HCT116 (cell line): ENCODE data around the gene TARS3. TPM values are rescaled to one million over a fixed set of nuclear protein-coding genes. Genes with fewer than 3 reads are reported as not detected.
A peak's percentile ranks its signal among the peaks of the same experiment; 100 is the strongest.

Experiments
- ATAC-seq: fragments of 200-7000 bp; cut with Tn5 transposase; 2 replicates; pipeline ENCODE4 v1.9.1; 2020; ENCODE audit warnings: mild to moderate bottlenecking, moderate library complexity
- BruUV-seq: library from RNA; stranded (reverse); fragments of 400-500 nt; replicated peaks from 2 replicates; lab custom pipeline; 2021; lab: Mats Ljungman, UMichigan
- CTCF ChIA-PET: fragments of 300-600 bp; sonication (Branson Sonifier 250); formaldehyde crosslinking; loops from one replicate; lab custom pipeline; 2021; ENCODE audit warnings: antibody characterized with exemption; lab: Charles Lee
- POLR2A ChIA-PET: fragments of 300-600, 350-600 bp; sonication (Branson Sonifier 250); formaldehyde crosslinking; loops from one replicate; lab custom pipeline; 2021; ENCODE audit warnings: antibody characterized with exemption; lab: Charles Lee
- RAD21 ChIA-PET, 2 experiments: fragments of 300-600 bp; sonication (Branson Sonifier 250); formaldehyde crosslinking; loops; one replicate each; lab custom pipeline; 2023; ENCODE audit warnings: low total read pairs in 2 of 2; ENCODE audit not compliant: uncharacterized antibody in 2 of 2, unreplicated experiment in 2 of 2, low non-redundant PET in 1 of 2; lab: Charles Lee
- DNase-seq: peaks from one replicate; pipeline ENCODE4 v3.0.0-alpha.2; 2010; ENCODE audit warnings: low read depth, low spot score
- H2AFZ ChIP-seq: fragments of 200-600 bp; shearing (Covaris generic), sonication (generic); 2 replicates; pipeline ENCODE4 v1.6.1; 2017; ENCODE audit warnings: low read depth, mixed run types, mixed read lengths, antibody characterized with exemption, low read length; ENCODE audit not compliant: poor library complexity, severe bottlenecking
- H3K27ac ChIP-seq: 2 replicates; pipeline ENCODE4 v1.5.1; 2012; ENCODE audit warnings: low read depth, low read length
- H3K27me3 ChIP-seq: fragments of 200-600 bp; sonication (generic); 2 replicates; pipeline ENCODE4 v1.6.1; 2016; ENCODE audit warnings: mixed run types, low read length, mixed read lengths; ENCODE audit not compliant: insufficient read depth
- H3K36me3 ChIP-seq, 2 experiments: fragments of 200-500 bp in 1 of 2; fragments of 200-600 bp in 1 of 2; sonication (Bioruptor generic) in 1 of 2; sonication (generic) in 1 of 2; 2 replicates each; pipeline versions ENCODE4 v1.5.1 to v1.6.1; 2014 to 2016; ENCODE audit warnings: low read length in 2 of 2, inconsistent platforms in 1 of 2, mixed read lengths in 1 of 2, mixed run types in 1 of 2; ENCODE audit not compliant: insufficient read depth in 2 of 2, control insufficient read depth in 1 of 2
- H3K4me1 ChIP-seq, 2 experiments: fragments of 200-600 bp in 1 of 2; sonication (generic) in 1 of 2; 2 replicates each; pipeline versions ENCODE4 v1.5.1 to v1.6.1; 2012 to 2017; ENCODE audit warnings: low read length in 2 of 2, inconsistent platforms in 1 of 2, mild to moderate bottlenecking in 1 of 2, mixed read lengths in 1 of 2, mixed run types in 1 of 2, moderate library complexity in 1 of 2; ENCODE audit not compliant: insufficient read depth in 2 of 2, control insufficient read depth in 1 of 2
- H3K4me2 ChIP-seq: fragments of 200-600 bp; sonication (generic); 2 replicates; pipeline ENCODE4 v1.6.1; 2017; ENCODE audit warnings: mixed run types, low read length, mixed read lengths
- H3K4me3 ChIP-seq, 2 experiments: fragments of 200-600 bp in 1 of 2; sonication (generic) in 1 of 2; replicated peaks in 1 of 2; 2 replicates each; pipeline ENCODE4 v1.5.1; 2011 to 2016; ENCODE audit warnings: low read length in 2 of 2, control low read depth in 1 of 2, low read depth in 1 of 2, mild to moderate bottlenecking in 1 of 2, mixed read lengths in 1 of 2, mixed run types in 1 of 2
- H3K79me2 ChIP-seq: fragments of 200-600 bp; sonication (generic); 2 replicates; pipeline ENCODE4 v1.6.1; 2017; ENCODE audit warnings: mild to moderate bottlenecking, mixed run types, low read length, moderate library complexity, mixed read lengths; ENCODE audit not compliant: insufficient read depth
- H3K9ac ChIP-seq: fragments of 200-600 bp; sonication (generic); 2 replicates; pipeline ENCODE4 v1.6.1; 2016; ENCODE audit warnings: low read length, mixed read lengths
- H3K9me2 ChIP-seq: fragments of 200-600 bp; sonication (generic), shearing (Covaris generic); 2 replicates; pipeline ENCODE4 v1.6.1; 2017; ENCODE audit warnings: mixed run types, mild to moderate bottlenecking, moderate library complexity; ENCODE audit not compliant: insufficient read depth
- H3K9me3 ChIP-seq, 2 experiments: fragments of 200-500 bp in 1 of 2; fragments of 200-600 bp in 1 of 2; sonication (Bioruptor generic) in 1 of 2; sonication (generic) in 1 of 2; 2 replicates each; pipeline ENCODE4 v1.6.1; 2014 to 2017; ENCODE audit warnings: low read length in 2 of 2, mixed read lengths in 2 of 2, inconsistent platforms in 1 of 2, low read depth in 1 of 2, mild to moderate bottlenecking in 1 of 2, mixed run types in 1 of 2, moderate library complexity in 1 of 2; ENCODE audit not compliant: control insufficient read depth in 1 of 2, insufficient read depth in 1 of 2
- H4K20me1 ChIP-seq: fragments of 200-600 bp; sonication (generic), shearing (Covaris generic); 2 replicates; pipeline ENCODE4 v1.6.1; 2017; ENCODE audit warnings: mixed run types, mild to moderate bottlenecking, moderate library complexity; ENCODE audit not compliant: insufficient read depth
- CBX3 ChIP-seq: IDR thresholded peaks from 2 replicates; pipeline ENCODE4 v1.6.1; 2012; ENCODE audit warnings: low read depth
- JUND ChIP-seq: IDR thresholded peaks from 2 replicates; pipeline ENCODE4 v1.6.1; 2012
- POLR2A ChIP-seq: IDR thresholded peaks from 2 replicates; pipeline ENCODE4 v1.7.0; 2011; ENCODE audit warnings: borderline replicate concordance; ENCODE audit not compliant: insufficient read depth, insufficient read length; ENCODE audit errors: extremely low read depth
- RAD21 ChIP-seq: IDR thresholded peaks from 2 replicates; pipeline ENCODE4 v1.6.1; 2012; ENCODE audit warnings: low read depth, mild to moderate bottlenecking
- ZFX ChIP-seq: fragments of 450-650 bp; IDR thresholded peaks from 2 replicates; pipeline ENCODE4 v1.6.1; 2017
- intact Hi-C: fragments of 100-400 bp; cut with micrococcal nuclease; formaldehyde crosslinking; loops from 2 replicates; pipeline ENCODE4 v1.10.0; 2022
- total RNA-seq: library from RNA; stranded (reverse); gene quantifications from one replicate; pipeline ENCODE4 v1.2.1, GENCODE V29; 2021; ENCODE audit not compliant: unreplicated experiment
- TF ChIP-seq, protein P1 (sequence below), 3 experiments: fragments of 200-600 bp in 1 of 3; sonication (generic) in 1 of 3; IDR thresholded peaks in 2 of 3; conservative IDR thresholded peaks in 1 of 3; 2 replicates each; pipeline ENCODE4 v1.5.1; 2012 to 2017; ENCODE audit warnings: low read depth in 2 of 3, low read length in 2 of 3, antibody characterized with exemption in 1 of 3, borderline replicate concordance in 1 of 3, control low read depth in 1 of 3, mild to moderate bottlenecking in 1 of 3, mixed read lengths in 1 of 3, mixed run types in 1 of 3, moderate library complexity in 1 of 3; ENCODE audit not compliant: insufficient read depth in 1 of 3
- TF ChIP-seq, protein P2 (sequence below): IDR thresholded peaks from 2 replicates; pipeline ENCODE4 v1.6.1; 2012; ENCODE audit warnings: low read depth

TARS3 gene
- total RNA-seq, 1 experiment from 2014 or later: 11.1 TPM

DNA sequence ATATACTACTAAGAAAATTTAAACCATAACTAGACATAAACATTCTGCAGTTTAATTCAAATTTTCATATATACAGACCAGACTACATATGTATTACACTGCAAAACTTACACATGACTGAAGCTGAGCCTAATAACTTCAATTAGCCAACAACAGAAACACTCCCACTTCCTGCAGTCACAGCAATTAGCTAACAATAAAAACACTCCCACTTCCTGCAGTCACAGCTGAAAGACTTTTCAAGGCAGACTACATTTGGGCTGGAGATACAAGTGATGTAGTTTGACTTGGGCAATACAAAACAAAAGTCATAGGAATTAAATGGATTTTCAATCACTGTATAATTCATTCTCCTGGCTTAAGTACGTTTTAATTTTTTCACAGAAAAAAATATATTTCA is 82.4 kb downstream of the TARS3 start (continued):
- TF ChIP-seq, protein P1, sequence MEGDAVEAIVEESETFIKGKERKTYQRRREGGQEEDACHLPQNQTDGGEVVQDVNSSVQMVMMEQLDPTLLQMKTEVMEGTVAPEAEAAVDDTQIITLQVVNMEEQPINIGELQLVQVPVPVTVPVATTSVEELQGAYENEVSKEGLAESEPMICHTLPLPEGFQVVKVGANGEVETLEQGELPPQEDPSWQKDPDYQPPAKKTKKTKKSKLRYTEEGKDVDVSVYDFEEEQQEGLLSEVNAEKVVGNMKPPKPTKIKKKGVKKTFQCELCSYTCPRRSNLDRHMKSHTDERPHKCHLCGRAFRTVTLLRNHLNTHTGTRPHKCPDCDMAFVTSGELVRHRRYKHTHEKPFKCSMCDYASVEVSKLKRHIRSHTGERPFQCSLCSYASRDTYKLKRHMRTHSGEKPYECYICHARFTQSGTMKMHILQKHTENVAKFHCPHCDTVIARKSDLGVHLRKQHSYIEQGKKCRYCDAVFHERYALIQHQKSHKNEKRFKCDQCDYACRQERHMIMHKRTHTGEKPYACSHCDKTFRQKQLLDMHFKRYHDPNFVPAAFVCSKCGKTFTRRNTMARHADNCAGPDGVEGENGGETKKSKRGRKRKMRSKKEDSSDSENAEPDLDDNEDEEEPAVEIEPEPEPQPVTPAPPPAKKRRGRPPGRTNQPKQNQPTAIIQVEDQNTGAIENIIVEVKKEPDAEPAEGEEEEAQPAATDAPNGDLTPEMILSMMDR (IDR thresholded peaks at IDR 0.05 in 2 of 3, conservative IDR thresholded peaks at IDR 0.05 in 1 of 3; ENCODE audit: borderline replicate concordance in 1 of 3, insufficient read depth in 1 of 3, low read depth in 2 of 3, low read length in 2 of 3): no peak
- TF ChIP-seq, protein P2, sequence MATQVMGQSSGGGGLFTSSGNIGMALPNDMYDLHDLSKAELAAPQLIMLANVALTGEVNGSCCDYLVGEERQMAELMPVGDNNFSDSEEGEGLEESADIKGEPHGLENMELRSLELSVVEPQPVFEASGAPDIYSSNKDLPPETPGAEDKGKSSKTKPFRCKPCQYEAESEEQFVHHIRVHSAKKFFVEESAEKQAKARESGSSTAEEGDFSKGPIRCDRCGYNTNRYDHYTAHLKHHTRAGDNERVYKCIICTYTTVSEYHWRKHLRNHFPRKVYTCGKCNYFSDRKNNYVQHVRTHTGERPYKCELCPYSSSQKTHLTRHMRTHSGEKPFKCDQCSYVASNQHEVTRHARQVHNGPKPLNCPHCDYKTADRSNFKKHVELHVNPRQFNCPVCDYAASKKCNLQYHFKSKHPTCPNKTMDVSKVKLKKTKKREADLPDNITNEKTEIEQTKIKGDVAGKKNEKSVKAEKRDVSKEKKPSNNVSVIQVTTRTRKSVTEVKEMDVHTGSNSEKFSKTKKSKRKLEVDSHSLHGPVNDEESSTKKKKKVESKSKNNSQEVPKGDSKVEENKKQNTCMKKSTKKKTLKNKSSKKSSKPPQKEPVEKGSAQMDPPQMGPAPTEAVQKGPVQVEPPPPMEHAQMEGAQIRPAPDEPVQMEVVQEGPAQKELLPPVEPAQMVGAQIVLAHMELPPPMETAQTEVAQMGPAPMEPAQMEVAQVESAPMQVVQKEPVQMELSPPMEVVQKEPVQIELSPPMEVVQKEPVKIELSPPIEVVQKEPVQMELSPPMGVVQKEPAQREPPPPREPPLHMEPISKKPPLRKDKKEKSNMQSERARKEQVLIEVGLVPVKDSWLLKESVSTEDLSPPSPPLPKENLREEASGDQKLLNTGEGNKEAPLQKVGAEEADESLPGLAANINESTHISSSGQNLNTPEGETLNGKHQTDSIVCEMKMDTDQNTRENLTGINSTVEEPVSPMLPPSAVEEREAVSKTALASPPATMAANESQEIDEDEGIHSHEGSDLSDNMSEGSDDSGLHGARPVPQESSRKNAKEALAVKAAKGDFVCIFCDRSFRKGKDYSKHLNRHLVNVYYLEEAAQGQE: no peak
- TF ChIP-seq POLR2A: no peak
- TF ChIP-seq JUND: no peak

DNA sequence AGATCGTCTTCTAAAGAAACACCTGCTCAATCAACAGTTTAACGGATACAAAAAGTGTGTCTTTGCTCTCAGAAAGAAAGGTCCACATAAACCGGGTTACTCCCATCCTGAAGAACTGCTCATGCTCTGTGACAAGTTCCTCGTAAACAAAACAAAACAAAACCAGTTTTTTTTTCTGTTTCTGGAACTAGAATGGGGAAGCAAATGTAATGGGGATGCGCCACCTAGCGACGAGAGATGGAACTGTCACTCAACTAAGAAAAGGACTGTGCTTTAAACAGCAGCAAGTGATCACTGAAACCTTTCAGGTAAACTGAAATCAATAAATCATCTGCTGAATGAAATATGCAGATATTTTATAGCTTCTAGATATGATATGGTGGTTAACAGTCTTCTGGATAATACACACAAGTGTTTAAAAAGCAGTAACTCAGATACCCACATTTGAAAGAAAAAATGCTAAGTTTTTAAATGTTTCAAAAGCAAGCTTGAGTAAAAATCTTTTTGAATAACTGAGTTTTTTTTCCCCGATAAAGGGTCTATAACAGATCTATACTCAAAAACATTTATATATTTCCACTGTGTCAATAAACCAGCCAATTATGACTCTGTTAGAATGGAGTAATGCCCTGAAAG is 83.0 kb downstream of the TARS3 start:
- RAD21 ChIA-PET: no interaction called here
- H4K20me1 ChIP-seq: peaks cover 8% of the 10 kb centered on the region; the same call in 1 of the 2 replicates
- no peak overlapping the region for H3K4me2 ChIP-seq
- no peak overlapping the region for H3K27ac ChIP-seq
- H3K79me2 ChIP-seq: peaks cover 11% of the 10 kb centered on the region; the same call in 1 of the 2 replicates
- no peak overlapping the region for H3K4me3 ChIP-seq
- no peaks in the 10 kb centered on the region for H3K27me3 ChIP-seq
- no peak overlapping the region for H2AFZ ChIP-seq
- H3K9me3 ChIP-seq: no peaks in the 10 kb centered on the region
- DNase-seq (peak; percentile 42), ATAC-seq (peak; percentile 69; the same call in 1 of the 2 replicates)
- no peak for TF ChIP-seq CBX3
- TF ChIP-seq ZFX: no peak
- TF ChIP-seq, protein P1 (IDR thresholded peaks at IDR 0.05 in 2 of 3, conservative IDR thresholded peaks at IDR 0.05 in 1 of 3; ENCODE audit: borderline replicate concordance in 1 of 3, insufficient read depth in 1 of 3, low read depth in 2 of 3, low read length in 2 of 3): peak; percentile 74 to 98 (median 89)
- peak; percentile 89 for TF ChIP-seq RAD21
- H3K36me3 ChIP-seq: peaks cover 30 to 41% of the 10 kb centered on the region in 2 experiments; a peak in 3 of 4 replicates
- H3K9me2 ChIP-seq: no peaks in the 10 kb centered on the region
- intact Hi-C loops: loop anchor here (1.0 to 5.0 kb wide), 4 partner anchors 139 to 352 kb away; partner anchors contain the start of gene PCSK6
- CTCF ChIA-PET: interaction anchor here (0.7 to 1.8 kb wide), 6 partner anchors 308 to 352 kb away, joined by 3 to 20 read pairs (median 6); partner anchors contain the start of gene SNRPA1
- no peak overlapping the region for H3K9ac ChIP-seq
- POLR2A ChIA-PET: no interaction called here
- H3K4me1 ChIP-seq: peaks cover 0 to 7% of the 10 kb centered on the region in 2 experiments; a peak in 2 of 4 replicates
- BruUV-seq: no TSS peak
